ENCODE measurements around the gene HTR3C.
"Not testable (repeated sequence)": the region's sequence is repeated elsewhere in the genome, so short reads cannot be mapped to it uniquely, and the experiment has no call there.

The HTR3C gene, protein sequence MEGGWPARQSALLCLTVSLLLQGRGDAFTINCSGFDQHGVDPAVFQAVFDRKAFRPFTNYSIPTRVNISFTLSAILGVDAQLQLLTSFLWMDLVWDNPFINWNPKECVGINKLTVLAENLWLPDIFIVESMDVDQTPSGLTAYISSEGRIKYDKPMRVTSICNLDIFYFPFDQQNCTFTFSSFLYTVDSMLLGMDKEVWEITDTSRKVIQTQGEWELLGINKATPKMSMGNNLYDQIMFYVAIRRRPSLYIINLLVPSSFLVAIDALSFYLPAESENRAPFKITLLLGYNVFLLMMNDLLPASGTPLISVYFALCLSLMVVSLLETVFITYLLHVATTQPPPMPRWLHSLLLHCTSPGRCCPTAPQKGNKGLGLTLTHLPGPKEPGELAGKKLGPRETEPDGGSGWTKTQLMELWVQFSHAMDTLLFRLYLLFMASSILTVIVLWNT

DNA sequence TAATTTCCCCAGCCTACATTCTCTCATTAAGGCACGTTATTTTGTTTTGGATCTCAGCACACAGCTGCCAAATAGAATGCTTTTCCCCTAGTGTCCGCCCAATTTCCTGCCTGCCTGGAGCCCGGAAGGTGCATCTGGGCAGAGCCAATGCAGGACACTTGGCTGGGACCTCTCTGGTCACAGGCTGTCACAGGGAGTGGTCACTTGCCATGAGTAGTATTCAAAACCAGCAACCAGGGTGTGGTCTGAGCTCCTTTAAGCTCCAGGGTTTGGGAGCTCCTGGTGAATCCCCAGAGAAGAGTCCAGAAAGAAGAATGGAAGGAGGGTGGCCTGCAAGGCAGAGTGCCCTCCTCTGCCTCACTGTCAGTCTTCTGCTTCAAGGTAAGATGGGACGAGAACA lies at the start of gene HTR3C:
HTR3C (plus strand) TSS at position 281 of the 400 bp plus-strand sequence; CDS start at position 315, 34 bp downstream.
- no peak for DNase-seq (ENCODE audit: low spot score)

DNA sequence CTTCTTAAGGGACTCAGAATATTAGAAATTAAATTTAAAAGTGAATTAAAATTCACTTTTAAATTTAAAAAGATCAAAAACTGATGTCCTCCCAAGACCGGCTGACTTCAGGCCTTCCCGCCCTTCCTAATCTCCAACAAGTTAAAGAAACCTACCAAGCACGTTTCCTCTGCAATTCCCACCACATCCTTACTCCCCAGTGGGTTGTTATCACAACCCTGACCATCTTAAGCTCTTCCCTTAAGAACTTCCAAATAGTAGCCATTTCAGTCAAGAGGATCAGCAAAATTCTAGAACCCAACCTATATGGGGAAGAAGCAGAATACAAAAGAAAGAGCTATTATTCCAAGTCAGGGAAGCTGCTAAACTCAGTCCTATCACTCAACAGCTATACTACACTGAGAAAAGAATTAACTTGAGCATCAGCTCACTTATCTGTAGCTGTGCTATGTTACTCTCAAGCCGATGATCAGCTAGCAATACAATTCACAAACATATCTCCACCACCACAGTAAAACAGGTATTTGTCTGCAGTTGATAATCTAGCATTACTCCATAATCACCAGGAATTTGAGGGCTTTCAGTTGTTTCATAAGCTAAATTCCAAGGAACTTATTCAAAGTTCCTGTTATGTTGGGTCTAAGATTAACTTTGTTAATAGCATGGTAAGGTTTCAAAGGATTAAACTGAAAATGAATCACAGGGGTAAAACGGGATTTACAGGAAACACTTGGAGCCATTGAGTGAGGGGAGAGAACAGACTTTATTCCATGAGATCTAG lies 49.5 kb upstream of the HTR3C start:
- no peak for DNase-seq (ENCODE audit: low spot score)

DNA sequence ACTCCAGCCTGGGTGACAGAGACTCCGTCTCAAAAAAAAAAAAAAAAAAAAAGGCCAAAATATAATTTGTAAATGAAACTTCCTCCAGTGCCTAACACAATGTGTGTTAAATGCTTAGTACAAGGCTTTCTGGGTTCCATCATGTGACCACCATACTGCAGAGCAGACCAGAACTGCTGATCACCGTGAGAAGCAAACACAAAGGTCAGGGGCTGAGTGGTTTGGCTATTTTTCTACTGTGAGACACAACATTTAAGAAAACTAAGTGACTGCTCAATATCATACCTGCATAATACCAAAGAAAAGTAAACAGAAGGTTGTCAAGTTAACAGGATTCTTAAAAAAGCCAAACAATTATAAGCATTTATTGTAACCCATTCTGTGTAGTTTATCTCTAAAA lies 48.4 kb upstream of the HTR3C start:
- DNase-seq (ENCODE audit: low spot score) = no peak

DNA sequence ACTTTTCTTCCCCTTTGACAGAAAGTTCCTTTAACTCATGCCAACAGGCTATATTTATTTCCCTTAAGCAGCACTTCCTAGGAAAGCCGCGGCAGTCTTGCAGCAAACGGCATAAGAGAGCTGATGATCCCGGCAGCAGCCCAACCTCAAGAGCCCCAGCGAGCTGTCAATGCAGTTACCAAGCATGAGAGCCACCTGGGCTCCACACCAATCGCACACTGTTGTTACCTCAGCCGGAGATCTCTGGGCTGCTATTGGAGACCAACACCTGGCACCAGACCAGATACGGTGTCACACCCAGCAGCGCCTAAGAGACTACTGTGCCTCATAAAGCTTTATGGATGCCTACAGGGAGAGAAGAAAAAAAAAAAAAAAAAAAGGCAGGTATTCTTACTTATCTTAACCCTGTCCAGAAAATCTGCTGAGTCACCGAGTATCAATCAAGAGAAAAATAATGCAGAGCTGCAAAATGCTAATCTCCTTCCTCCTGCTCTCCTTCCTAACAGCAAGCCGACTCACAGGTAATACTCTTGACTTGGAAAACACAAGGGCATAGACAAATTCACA lies 46.8 kb upstream of the HTR3C start:
- DNase-seq (ENCODE audit: low spot score) = peak; percentile 12

DNA sequence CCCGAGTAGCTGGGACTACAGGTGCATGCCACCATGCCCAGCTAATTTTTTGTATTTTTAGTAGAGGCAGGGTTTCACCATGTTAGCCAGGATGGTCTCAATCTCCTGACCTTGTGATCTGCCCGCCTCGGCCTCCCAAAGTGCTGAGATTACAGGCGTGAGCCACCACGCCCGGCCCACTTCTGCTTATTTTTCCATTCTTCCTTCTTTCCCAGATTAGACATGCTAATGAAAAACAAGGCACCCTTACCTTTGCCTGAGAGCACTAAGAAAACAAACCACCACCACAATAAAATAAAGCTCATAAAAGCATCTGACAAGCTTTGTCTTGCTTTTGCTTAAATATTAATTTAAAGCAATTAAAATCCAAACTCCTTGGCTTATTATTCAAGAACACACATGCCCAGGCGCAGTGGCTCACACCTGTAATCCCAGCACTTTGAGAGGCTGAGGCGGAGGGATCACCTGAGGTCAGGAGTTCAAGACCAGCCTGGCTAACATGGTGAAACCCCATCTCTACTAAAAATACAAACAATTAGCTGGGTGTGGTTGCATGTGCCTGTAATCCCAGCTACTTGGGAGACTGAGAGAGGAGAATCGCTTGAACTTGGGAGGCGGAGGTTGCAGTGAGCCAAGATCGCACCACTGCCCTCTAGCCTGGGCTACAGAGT lies 45.6 kb upstream of the HTR3C start:
- not testable (repeated sequence) for DNase-seq (ENCODE audit: low spot score)

DNA sequence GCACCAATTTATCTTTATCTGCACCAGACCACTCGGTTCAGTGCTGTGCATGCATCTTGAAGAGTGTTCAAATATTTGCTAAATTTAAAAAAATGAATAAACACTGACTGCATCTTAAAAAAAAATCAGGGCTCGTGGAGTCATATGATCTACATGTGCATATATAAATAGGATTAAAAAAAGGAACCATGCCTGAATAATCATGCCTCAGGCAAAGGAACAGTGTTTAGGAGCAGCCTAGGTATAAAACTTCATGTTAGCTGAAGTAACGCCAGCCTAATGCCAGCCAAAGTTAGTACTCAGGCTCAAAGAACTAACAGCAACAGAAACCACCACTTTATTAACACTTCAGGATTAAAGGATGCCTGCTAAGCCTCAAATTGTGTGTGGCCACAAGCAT lies 44.7 kb upstream of the HTR3C start:
- DNase-seq (ENCODE audit: low spot score) = no peak

DNA sequence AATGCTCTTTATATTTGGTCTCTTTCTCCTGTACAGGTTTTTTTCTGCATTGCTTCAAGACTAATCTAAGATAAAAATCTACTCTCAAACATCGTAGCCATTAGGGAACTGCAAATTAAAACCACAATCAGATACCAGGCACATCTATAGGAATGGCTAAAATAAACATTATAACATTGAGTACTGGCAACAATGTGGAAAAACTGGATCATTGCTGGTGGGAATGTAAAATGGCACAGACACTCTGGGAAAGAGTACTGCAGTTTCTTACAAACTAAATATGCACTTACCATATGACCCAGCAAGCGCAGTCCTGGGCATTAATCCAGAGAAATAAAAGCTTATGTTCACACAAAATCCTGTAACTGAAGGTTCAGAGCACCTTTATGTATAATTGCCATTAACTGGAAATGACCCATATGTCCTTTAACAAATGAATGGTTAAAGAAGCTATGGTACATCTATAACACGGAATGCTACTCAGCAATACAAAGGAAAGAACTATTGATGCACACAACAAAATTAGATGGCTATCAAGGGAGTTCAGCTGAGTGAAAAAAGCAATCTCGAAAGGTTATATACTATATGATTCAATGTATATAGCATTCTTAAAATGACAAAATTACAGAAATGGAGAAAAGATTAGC lies 41.5 kb upstream of the HTR3C start:
- no peak for DNase-seq (ENCODE audit: low spot score)

DNA sequence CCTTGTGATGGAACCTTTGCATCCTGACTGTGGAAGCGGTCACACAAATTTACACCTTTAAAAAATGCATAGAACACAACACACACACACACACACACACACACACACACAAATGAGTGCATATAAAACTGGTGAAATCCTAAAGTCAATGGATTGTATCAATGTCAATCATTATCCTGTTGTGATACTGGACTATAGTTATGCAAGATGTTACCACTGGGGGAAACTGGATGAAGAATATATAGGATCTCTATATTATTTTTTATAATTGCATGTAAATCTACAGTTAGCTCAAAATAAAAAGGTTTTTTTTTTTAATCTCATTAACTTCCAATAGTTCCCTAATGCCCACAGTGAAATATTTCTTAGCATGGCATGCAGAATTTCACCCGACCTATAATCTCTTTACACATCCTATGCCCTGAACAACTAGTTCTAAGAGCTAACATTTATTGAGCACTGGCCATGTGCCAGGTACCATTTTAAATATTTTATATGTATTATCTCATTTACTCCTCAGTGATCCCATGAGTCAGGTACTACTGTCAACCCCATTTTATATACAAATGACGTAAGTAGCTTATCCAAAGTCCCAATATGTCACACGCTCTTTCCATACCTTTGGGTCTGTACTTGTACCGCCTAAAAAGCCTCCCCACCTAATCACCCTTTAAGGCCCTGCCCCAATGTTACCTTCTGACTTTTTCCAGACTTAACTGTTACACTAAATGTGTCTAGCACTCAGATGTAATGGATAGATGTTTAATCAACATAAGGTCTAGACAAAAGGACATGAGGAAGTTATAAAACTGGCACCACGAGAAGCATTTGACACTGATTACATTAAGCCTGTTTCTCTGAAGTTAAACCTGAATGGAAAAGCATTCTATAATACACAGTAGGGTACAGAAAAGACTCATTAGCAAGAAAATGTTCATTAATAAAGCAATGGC lies 40.6 kb upstream of the HTR3C start:
- no peak for DNase-seq (ENCODE audit: low spot score)

DNA sequence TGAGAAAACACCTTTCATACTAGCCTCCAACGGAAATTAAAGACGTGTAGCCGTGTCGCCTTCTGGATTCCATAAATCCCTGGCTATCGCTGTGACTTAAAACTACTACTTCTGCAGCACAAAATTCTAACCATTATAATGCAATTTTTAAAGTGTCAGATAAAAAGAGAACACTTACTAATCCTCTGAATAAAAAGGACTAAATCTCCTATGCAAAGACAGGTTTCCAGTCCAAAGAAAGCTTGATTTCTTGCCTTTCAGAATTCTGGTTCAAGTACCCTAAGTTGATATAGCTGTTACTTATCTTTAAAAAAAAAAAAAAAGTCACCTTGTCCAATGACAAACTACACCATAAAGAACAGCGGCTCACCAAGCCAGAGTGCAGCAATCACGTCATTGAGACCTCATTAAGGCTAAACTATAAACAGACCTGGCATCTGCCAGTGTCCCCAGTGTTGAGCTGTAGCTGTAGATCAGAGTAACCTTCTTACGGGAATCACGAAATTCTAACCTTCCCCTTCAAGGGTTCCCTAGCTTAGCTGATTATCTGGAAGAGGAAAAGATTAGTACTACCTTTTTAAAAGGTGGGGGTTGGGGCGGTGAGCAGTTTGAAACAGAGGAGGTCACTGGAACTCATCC lies 37.3 kb upstream of the HTR3C start:
- no peak for DNase-seq (ENCODE audit: low spot score)

DNA sequence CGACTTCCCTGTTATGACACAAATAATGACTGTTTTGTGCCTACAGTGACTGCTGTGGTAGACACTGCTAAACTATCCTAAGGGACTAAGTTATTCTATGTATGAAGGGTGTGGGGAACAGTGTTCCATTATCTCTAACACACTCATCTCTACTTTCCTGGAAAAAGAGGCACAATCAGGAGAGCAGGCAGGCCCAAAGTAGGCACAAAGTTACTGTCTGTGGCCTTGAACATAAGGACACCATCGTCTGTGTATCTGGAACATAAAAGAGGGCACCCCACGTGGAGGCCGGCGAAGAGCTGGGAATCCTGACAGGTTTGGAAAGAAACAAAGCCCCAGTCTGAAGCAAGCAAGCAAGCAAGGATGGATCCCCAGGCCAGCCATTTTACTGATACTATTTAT lies 36.7 kb upstream of the HTR3C start:
- no peak for DNase-seq (ENCODE audit: low spot score)

DNA sequence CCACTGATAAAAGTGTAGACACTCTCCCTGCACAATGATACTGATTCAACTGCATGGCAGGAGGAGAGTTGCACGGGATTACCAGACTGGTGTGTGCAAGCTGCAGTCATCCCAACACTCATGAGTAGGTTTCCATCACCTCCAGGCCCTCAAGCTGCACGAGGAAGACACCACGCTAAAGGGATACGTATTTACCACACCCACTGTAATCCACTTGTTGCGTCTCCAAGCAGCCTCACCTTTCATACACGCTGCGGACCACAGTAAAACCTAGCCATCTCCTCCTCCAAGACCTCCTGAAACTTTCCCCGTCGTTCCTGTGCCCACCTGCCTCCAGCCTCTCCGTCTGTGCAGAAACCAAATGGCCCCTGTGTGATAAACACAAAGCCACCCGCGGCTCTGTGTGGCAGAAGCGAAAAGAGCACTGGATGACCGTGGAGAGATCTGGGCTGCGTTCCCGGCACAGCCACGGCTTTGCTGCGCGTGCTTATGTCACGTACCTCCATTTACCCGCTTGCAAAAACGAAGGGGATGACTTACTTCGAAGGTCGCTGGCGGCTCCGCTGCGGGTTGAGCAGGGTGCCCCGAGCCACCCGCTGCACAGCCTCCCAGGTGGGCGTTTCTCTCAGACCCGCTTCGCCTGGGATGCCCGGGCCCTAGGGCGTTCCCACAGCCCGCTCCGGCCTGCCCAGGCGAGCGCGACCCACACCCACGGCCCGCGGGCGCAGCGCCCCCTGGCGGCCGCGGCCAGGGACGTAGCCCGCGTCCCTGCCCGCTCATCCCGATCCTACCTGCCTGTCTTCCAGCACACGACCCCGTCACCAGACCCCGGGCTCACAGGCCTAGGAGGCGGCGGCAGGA lies 35.8 kb upstream of the HTR3C start:
- peak; percentile 6 for DNase-seq (ENCODE audit: low spot score)

DNA sequence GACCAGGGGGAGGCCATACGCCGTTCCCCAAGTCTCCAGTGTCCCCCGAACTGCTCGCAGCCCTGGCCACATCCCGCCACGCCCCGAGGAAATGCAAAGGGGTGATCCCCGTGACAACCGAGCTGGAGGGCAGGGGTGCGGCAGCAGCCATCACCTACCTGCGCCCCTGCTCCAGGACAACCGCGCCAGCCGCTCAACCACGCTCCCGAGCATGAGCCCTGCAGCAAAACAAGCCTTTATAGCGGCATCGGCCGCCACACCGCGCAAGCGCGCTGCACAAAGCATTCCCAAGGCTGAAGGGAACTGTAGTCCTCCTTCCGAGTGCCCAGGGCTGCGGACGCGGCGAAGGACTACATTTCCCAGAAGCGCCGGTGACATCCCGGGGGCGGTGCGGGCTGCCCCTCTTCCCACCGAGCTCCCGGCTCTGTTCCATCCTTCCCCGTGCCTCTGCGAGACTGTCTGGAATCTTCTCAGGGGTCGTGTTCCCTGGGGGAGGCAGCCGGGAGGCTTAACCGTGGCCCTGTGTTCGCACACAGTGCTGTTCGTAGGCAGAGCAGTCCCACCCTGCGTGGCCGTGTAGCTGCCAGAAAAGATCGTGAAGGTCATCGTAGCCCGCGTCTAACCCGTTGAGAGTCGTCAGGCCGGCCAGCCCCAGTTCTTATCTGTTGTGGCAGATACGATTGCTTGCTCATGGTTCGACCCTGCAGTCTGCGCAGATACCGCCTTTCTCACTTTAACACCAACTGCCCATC lies 35.0 kb upstream of the HTR3C start, which contains the start of gene ABCC5:
ABCC5 (minus strand) TSS at position 213 of the 752 bp plus-strand sequence. CDS start 3,492 bp downstream, outside the sequence.
- DNase-seq (ENCODE audit: low spot score) = peak; percentile 85

DNA sequence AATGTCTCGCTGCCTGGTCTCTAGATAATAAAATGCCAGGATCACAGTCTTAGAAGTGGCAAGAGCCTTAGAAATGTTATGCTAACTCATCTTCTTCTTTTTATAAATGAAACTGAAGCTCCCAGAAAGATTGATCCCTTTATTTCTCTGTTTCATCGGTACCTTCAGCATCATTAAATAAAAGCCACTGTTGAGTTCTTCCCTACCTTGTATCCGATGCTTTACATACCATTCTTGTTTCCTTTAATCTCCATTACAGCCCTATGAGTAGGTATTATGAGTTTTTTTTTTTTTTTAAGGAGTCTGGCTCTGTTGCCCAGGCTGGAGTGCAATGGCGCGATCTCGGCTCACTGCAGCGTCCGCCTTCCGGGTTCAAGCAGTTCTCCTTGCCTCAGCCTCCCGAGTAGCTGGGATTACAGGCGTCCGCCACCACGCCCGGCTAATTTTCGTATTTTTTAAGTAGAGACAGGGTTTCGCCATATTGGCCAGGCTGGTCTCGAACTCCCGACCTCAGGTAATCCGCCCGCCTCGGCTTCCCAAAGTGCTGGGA lies 34.3 kb upstream of the HTR3C start:
- no peak for DNase-seq (ENCODE audit: low spot score)

DNA sequence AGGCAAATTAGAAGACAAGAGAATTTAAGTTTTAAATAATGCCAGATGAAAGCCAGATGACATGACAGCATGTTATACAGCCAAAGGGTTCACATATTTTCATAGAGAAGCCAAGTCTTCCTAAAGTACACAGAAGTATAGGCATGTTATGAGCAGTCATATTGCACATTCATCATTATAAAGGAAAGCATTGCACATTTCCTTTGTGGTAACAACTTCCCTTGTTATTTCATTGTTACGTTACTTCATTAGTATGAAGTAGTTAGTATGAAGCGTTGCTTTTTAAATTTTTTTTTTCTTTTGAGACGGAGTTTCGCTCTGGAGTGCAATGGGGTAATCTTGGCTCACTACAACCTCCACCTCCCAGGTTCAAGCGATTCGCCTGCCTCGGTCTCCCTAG lies 30.5 kb upstream of the HTR3C start:
- DNase-seq (ENCODE audit: low spot score) = no peak

DNA sequence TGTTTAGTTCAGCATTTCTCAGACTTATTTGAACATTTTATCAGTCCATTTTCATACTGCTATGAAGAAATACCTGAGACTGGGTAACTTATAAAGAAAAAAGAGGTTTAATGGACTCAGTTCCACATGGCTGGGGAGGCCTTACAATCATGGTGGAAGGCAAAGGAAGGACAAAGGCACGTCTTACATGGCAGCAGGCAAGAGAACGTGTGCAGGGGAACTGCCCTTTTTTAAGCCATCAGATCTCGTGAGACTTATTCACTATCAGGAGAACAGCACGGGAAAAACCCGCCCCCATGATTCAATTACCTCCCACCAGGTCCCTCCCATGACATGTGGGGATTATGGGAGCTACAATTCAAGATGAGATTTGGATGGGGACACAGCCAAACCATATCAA lies 27.6 kb upstream of the HTR3C start:
- DNase-seq (ENCODE audit: low spot score) = not testable (repeated sequence)

DNA sequence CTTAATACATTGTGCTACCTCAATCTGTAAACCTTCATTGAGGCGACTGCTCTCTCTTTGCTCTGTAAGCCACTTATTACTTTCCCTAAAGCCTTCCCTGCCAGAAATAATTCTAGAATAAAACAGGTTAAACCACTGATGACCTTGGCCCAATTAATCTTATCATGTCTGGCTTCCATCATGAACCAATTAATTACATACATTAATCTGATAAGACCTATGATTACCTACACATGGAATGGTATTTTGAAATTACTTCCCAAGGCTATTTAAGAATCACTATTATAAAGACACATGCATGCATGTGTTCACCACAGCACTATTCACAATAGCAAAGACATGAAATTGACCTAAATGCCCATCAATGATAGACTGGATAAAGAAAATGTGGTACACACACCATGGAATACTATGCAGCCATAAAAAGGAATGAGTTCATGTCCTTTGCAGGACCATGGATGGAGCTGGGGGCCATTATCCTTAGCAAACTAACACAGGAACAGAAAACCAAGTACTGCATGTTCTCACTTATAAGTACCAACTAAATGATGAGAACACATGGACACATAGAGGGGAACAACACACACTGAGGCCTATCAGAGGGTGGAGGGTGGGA lies 24.5 kb upstream of the HTR3C start:
- not testable (repeated sequence) for DNase-seq (ENCODE audit: low spot score)

DNA sequence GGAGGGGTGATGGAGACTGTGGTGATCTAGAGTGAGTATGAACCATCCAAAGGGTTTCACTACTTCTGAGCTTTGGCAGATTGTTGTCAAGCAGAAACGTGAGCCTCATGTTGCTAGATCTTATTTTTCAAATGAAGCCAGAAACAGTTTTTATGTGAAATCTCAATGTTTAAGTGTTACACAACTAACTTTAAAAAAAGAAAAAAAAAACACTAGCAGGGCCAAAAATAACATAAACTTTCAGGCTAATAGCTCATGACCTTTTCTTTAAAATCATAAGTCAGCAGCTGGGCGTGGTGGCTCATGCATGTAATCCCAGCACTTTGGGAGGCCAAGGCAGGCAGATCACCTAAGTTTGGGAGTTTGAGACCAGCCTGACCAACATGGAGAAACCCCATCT lies 23.4 kb upstream of the HTR3C start:
- DNase-seq (ENCODE audit: low spot score) = no peak

DNA sequence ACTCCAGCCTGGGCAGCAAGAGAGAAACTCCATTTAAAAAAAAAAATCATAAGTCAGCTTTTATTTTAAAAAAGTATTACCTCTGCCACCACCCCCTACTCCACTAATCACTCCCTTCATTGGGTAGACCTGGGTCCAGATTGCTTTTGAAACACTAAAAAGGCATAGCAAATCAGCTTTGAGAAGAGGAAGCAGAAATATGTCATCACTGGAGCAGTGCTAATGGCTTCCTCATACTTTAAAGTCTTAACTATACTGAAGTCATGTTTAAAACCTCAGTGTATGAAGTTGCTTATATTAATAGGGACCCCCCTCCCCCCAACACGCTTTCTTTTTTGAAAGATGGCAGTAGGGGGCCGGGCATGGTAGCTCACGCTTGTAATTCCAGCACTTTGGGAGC lies 22.3 kb upstream of the HTR3C start:
- no peak for DNase-seq (ENCODE audit: low spot score)

Measured in CD4-positive, alpha-beta T cell treated with Interleukin-6 at 100 ng/mL for 8 hours (primary cell).